Right atrium auricular region (tissue), 2 donors: Measurements from ENCODE around the gene CRYGC. TPM values are rescaled to one million over a fixed set of nuclear protein-coding genes. Genes with fewer than 3 reads are reported as not detected.

Source experiments
- DNase-seq: peaks from one replicate; pipeline ENCODE4 v3.0.0-alpha.2; 2019; ENCODE audit warnings: low spot score
- H3K27ac ChIP-seq, 2 donors: fragments of 200-600 bp; sonication (generic); 1 replicate in 1 of 2; 2 replicates in 1 of 2; pipeline ENCODE4 v1.5.1; 2016 to 2019
- H3K27me3 ChIP-seq, 2 donors: fragments of 200-600 bp; sonication (generic); one replicate each; pipeline versions ENCODE4 v1.5.1 to v1.6.0; 2017 to 2019
- H3K36me3 ChIP-seq: fragments of 200-600 bp; sonication (generic); one replicate; pipeline ENCODE4 v1.5.1; 2016
- H3K4me1 ChIP-seq, 2 donors: fragments of 200-600 bp; sonication (generic); one replicate each; pipeline versions ENCODE4 v1.5.1 to v1.6.0; 2017 to 2019
- H3K4me3 ChIP-seq, 2 donors: fragments of 200-600 bp; sonication (generic); 1 replicate in 1 of 2; 2 replicates in 1 of 2; pipeline ENCODE4 v1.5.1; 2017 to 2019; ENCODE audit warnings: mild to moderate bottlenecking in 1 of 2, moderate library complexity in 1 of 2
- H3K9me3 ChIP-seq, 2 donors: fragments of 200-600 bp; sonication (generic); one replicate each; pipeline ENCODE4 v1.5.1; 2019
- CTCF ChIP-seq, 2 donors: fragments of 200-600 bp; sonication (generic); IDR thresholded peaks; one replicate each; pipeline ENCODE4 v1.5.1; 2019; ENCODE audit warnings: antibody characterized with exemption in 2 of 2
- total RNA-seq, 2 donors: library from RNA; depleted of rRNA; stranded (reverse); fragments of >200 nt; gene quantifications; one replicate each; pipeline ENCODE4 v1.1.0, GENCODE V29; 2016

Gene CRYGC
- total RNA-seq, 2 donors from 2014 or later, result not detected

- no peak for TF ChIP-seq CTCF (IDR thresholded peaks at IDR 0.05)
- Histone ChIP-seq H3K4me1 (no peaks in the 10 kb centered on the region), H3K9me3 (no peaks in the 10 kb centered on the region), H3K4me3 (no peak overlapping the region), H3K36me3 (no peaks in the 10 kb centered on the region), H3K27me3 (no peaks in the 10 kb centered on the region), H3K27ac (no peak overlapping the region)
- no peak for DNase-seq
Observed at GRCh38 chr2:208172125-208172524, 42.5 kb upstream of the CRYGC start.

- TF ChIP-seq CTCF (IDR thresholded peaks at IDR 0.05), result no peak
- H3K27ac ChIP-seq, result no peak overlapping the region
- H3K27me3 ChIP-seq, result no peaks in the 10 kb centered on the region
- no peaks in the 10 kb centered on the region for H3K9me3 ChIP-seq
- H3K36me3 ChIP-seq, result no peaks in the 10 kb centered on the region
- no peak overlapping the region for H3K4me3 ChIP-seq
- DNase-seq, result no peak
- no peaks in the 10 kb centered on the region for H3K4me1 ChIP-seq
Observed at GRCh38 chr2:208164951-208165755, 35.5 kb upstream of the CRYGC start.

GRCh38 chr2:208163489-208163888 lies 33.9 kb upstream of the CRYGC start, which contains the start of gene CRYGA:
CRYGA (minus strand) TSS chr2:208163589; CDS start chr2:208163556, 33 bp downstream.
- H3K4me1 ChIP-seq, result no peaks in the 10 kb centered on the region
- H3K4me3 ChIP-seq, result no peak within 1 kb of the TSS
- H3K9me3 ChIP-seq, result no peaks in the 10 kb centered on the region
- H3K27ac ChIP-seq, result no peak within 1 kb of the TSS
- no peaks in the 10 kb centered on the region for H3K27me3 ChIP-seq
- no peaks in the 10 kb centered on the region for H3K36me3 ChIP-seq
- no peak for TF ChIP-seq CTCF (IDR thresholded peaks at IDR 0.05)
- no peak for DNase-seq

GRCh38 chr2:208156439-208156838 lies 26.8 kb upstream of the CRYGC start:
- TF ChIP-seq CTCF (IDR thresholded peaks at IDR 0.05), result no peak
- no peak overlapping the region for H3K4me3 ChIP-seq
- no peak for DNase-seq
- H3K36me3 ChIP-seq, result no peaks in the 10 kb centered on the region
- peaks cover 0 to 4% of the 10 kb centered on the region in 2 donors for H3K9me3 ChIP-seq
- no peak overlapping the region for H3K27ac ChIP-seq
- H3K4me1 ChIP-seq, result no peaks in the 10 kb centered on the region
- no peaks in the 10 kb centered on the region for H3K27me3 ChIP-seq

- no peak overlapping the region for H3K27ac ChIP-seq
- peaks cover 0 to 4% of the 10 kb centered on the region in 2 donors for H3K9me3 ChIP-seq
- no peak for DNase-seq
- no peaks in the 10 kb centered on the region for H3K36me3 ChIP-seq
- no peak overlapping the region for H3K4me3 ChIP-seq
- no peak for TF ChIP-seq CTCF (IDR thresholded peaks at IDR 0.05)
- no peaks in the 10 kb centered on the region for H3K27me3 ChIP-seq
- no peaks in the 10 kb centered on the region for H3K4me1 ChIP-seq
Observed at GRCh38 chr2:208153156-208153555, 23.5 kb upstream of the CRYGC start.
